ENCODE measurements around the gene STRN4. TPM values are rescaled to one million over a fixed set of nuclear protein-coding genes. Genes with fewer than 3 reads are reported as not detected.

STRN4 gene
- total and polyA plus RNA-seq, 2 donors (not counting 3 experiments of a cell fraction or from before 2014, with no cell fraction given), result 116 to 144 TPM

GRCh38 chr19:46691948-46692347, 54.3 kb downstream of the STRN4 start:
- H4K20me1 ChIP-seq (replicated peaks; ENCODE audit: control insufficient read depth, extremely low read depth, insufficient read depth, low read length), result no peaks in the 10 kb centered on the region
- TF ChIP-seq JUN (IDR thresholded peaks at IDR 0.05; ENCODE audit: borderline replicate concordance, insufficient read depth, insufficient read length, low read depth) (no peak), FOS (IDR thresholded peaks at IDR 0.05; ENCODE audit: borderline replicate concordance, insufficient read depth, low read length) (no peak), MYC (IDR thresholded peaks at IDR 0.05; ENCODE audit: low read depth, low read length) (no peak), EZH2 (IDR thresholded peaks at IDR 0.05; ENCODE audit: borderline replicate concordance, low read depth, low read length, severe bottlenecking) (no peak), POLR2A (IDR thresholded peaks at IDR 0.05; ENCODE audit: low read depth, low read length) (no peak), POLR2AphosphoS5 (IDR thresholded peaks at IDR 0.05; ENCODE audit: insufficient read depth, low read depth, low read length) (no peak), MAX (IDR thresholded peaks at IDR 0.05; ENCODE audit: insufficient read depth, insufficient read length) (no peak), CTCF (IDR thresholded peaks at IDR 0.05; ENCODE audit: extremely low read depth in 1 of 2, insufficient read depth in 1 of 2, low read depth in 1 of 2, low read length in 2 of 2) (no peak), GATA2 (IDR thresholded peaks at IDR 0.05; ENCODE audit: insufficient read depth, insufficient read length, low read depth, low read length) (no peak)
- no TSS peak for BruUV-seq (replicated peaks)
- intact Hi-C loops (cut with micrococcal nuclease), result no loop called here
- H3K9me1 ChIP-seq (replicated peaks; ENCODE audit: control insufficient read depth, extremely low read depth, insufficient read depth, low read length), result no peaks in the 10 kb centered on the region
- no peaks in the 10 kb centered on the region for H3K4me1 ChIP-seq (ENCODE audit: control insufficient read depth, extremely low read depth, insufficient read depth, low read length)
- dilution Hi-C loops (cut with MboI; ENCODE audit: extremely low pct_ligation_motif_present, low sequenced_read_pairs), result no loop called here
- peaks cover 27 to 74% of the 10 kb centered on the region in 2 experiments for H3K36me3 ChIP-seq (ENCODE audit: control insufficient read depth in 2 of 2, extremely low read depth in 1 of 2, insufficient read depth in 2 of 2, low read length in 2 of 2)
- POLR2A ChIA-PET, result no interaction called here
- H2AFZ ChIP-seq (ENCODE audit: low read depth, low read length), result no peak overlapping the region
- no peak overlapping the region for H3K4me3 ChIP-seq (replicated peaks in 1 of 3; ENCODE audit: insufficient read depth in 1 of 3, low read depth in 1 of 3, low read length in 3 of 3)
- no peaks in the 10 kb centered on the region for H3K27me3 ChIP-seq (ENCODE audit: control insufficient read depth in 2 of 2, insufficient read depth in 2 of 2, low read length in 2 of 2)
- no peak for FAIRE-seq
- H3K9ac ChIP-seq (replicated peaks; ENCODE audit: extremely low read depth, insufficient read depth, low read length), result no peak overlapping the region
- no peak for DNase-seq (ENCODE audit: low read depth, low spot score)
- H3K79me2 ChIP-seq (ENCODE audit: control insufficient read depth, insufficient read depth, low read length), result no peaks in the 10 kb centered on the region
- no peaks in the 10 kb centered on the region for H3K9me3 ChIP-seq (replicated peaks; ENCODE audit: control insufficient read depth, insufficient read depth, low read length)
- CTCF ChIA-PET, result no interaction called here
- no peak overlapping the region for H3K4me2 ChIP-seq (ENCODE audit: insufficient read depth, low read length)
- H3K27ac ChIP-seq (ENCODE audit: insufficient read depth, low read depth, low read length), result no peak overlapping the region
